ENCODE measurements around the gene FBN2.
A peak's percentile ranks its signal among the peaks of the same experiment; 100 is the strongest.

FBN2 gene

DNA sequence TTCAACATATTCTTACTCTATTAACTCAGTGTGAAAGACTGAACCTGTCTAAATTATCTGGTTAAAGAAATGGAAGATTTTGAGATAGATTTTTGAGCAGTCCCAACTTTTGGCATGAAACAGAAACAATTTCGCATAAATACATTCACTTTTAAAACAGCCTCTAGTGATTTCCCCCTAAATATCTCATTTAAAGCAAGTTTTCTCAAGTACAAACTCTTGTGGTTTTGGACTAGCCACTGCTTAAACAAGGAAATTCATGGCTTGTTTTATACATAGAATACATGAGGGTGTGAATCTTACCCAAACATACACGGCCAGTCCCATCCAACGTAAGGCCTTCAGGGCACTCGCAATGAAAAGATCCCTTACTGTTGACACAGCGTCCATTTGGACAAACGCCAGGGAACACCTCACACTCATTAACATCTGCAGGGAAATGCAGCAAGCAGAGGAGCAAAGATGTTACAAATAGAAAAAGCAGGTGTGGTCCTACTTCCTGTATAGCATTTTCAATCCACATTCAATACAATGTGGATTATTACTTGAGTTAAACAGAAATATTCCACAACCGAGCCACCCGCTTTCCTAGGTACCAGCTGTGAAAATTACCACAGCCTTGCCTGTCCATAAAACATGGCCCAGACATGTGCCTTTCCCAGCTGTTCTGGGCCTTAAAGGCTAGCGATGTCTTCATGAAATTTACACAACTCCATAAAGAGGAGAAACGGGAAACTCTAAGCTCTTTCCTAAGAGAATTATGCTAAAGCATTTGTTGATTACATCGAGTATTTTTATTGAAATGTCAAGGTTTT, 188.8 kb downstream of the FBN2 start:
- WGBS (ENCODE audit: extremely low coverage, insufficient coverage, insufficient read length) = no CpG with 5 or more reads among the region's 11 CpGs
- no peak overlapping the region for H2AK5ac ChIP-seq (ENCODE audit: low read length)

DNA sequence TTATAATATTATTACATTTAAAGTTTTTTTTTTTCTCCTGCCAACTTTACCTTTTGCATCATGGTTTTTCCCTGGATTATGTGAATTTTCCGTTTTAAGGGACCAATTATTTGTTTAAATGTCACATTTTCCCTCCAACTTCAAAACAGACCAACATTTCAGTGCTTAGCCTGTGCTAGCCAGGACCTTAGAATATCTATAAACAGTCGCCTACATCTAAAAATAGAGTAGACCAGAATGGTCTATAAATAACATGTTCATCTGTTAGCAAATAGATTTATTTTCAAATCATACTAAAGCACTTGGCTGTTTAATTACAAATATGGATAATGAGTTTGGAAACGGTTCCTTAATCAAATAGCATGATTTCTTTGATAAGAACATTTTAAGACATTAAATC, 192.0 kb downstream of the FBN2 start:
- Histone ChIP-seq H3K23ac (ENCODE audit: low read length) (no peak overlapping the region), H3K4ac (ENCODE audit: low read depth, low read length) (no peak overlapping the region)

More for the DNA sequence above, 188.8 kb downstream of the FBN2 start:
- DNase-seq = no peak
- Histone ChIP-seq H2BK12ac (ENCODE audit: low read length) (no peak overlapping the region), H2BK5ac (ENCODE audit: low read depth, low read length, poor library complexity) (no peak overlapping the region), H3K18ac (ENCODE audit: low read length) (no peak overlapping the region), H3K9me3 (ENCODE audit: insufficient read depth, low read depth, low read length) (no peaks in the 10 kb centered on the region), H3K4ac (ENCODE audit: low read depth, low read length) (no peak overlapping the region), H3K4me2 (ENCODE audit: low read length) (no peak overlapping the region), H3K79me1 (ENCODE audit: low read length) (no peaks in the 10 kb centered on the region), H3K27me3 (ENCODE audit: insufficient read depth, low read length) (no peaks in the 10 kb centered on the region), H4K8ac (ENCODE audit: low read depth, low read length) (no peak overlapping the region), H3K79me2 (ENCODE audit: control insufficient read depth, insufficient read depth, low read length, poor library complexity) (no peaks in the 10 kb centered on the region), H4K91ac (ENCODE audit: low read depth, low read length) (no peak overlapping the region), H3K9ac (ENCODE audit: low read length) (no peak overlapping the region), H3K23ac (ENCODE audit: low read length) (no peak overlapping the region), H4K12ac (ENCODE audit: low read depth, low read length) (no peak overlapping the region), H3K14ac (ENCODE audit: low read length) (no peak overlapping the region), H3K36me3 (ENCODE audit: control insufficient read depth in 1 of 2, insufficient read depth in 2 of 2, low read length in 2 of 2) (peaks cover 10 to 12% of the 10 kb centered on the region in 2 experiments), H3K27ac (ENCODE audit: low read depth, low read length) (no peak overlapping the region), H3K4me1 (ENCODE audit: control insufficient read depth in 1 of 2, insufficient read depth in 2 of 2, low read length in 2 of 2) (no peaks in the 10 kb centered on the region), H3K4me3 (ENCODE audit: low read depth, low read length) (no peak overlapping the region), H2AFZ (ENCODE audit: insufficient read depth, low read length, poor library complexity) (no peak overlapping the region), H2BK120ac (ENCODE audit: insufficient read depth, low read length, poor library complexity) (no peak overlapping the region)

DNA sequence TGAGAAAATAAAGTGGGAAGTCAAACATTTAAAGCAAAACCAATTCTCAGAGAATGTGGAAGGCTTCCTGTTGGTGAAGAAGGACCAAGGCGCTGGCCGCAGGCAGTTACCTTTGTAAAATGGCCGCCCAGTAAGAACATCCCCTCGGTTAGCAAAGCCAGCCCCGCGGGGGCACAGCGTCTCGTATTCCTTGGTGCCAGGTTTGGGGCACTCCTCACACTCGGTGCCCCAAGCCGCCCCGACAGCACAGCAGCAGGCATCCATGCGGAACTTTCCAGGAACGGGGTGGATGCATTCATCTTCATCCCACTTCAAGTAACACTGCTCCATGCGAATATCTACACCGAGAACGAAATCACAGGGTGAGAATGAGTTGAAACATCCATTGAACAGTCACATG, 192.8 kb downstream of the FBN2 start:
- no peak overlapping the region for H3K23ac ChIP-seq (ENCODE audit: low read length)
- H3K4me3 ChIP-seq (ENCODE audit: low read depth, low read length) = no peak overlapping the region
- H2BK12ac ChIP-seq (ENCODE audit: low read length) = no peak overlapping the region
- no peak overlapping the region for H2AK5ac ChIP-seq (ENCODE audit: low read length)
- no peak overlapping the region for H4K8ac ChIP-seq (ENCODE audit: low read depth, low read length)
- no peaks in the 10 kb centered on the region for H3K9me3 ChIP-seq (ENCODE audit: insufficient read depth, low read depth, low read length)
- H3K27me3 ChIP-seq (ENCODE audit: insufficient read depth, low read length) = no peaks in the 10 kb centered on the region
- H3K79me2 ChIP-seq (ENCODE audit: control insufficient read depth, insufficient read depth, low read length, poor library complexity) = no peaks in the 10 kb centered on the region
- H4K91ac ChIP-seq (ENCODE audit: low read depth, low read length) = no peak overlapping the region
- no peak overlapping the region for H2BK5ac ChIP-seq (ENCODE audit: low read depth, low read length, poor library complexity)
- no peak for DNase-seq
- no peak overlapping the region for H3K4me2 ChIP-seq (ENCODE audit: low read length)
- H3K4me1 ChIP-seq (ENCODE audit: control insufficient read depth in 1 of 2, insufficient read depth in 2 of 2, low read length in 2 of 2) = no peaks in the 10 kb centered on the region
- no peak overlapping the region for H2AFZ ChIP-seq (ENCODE audit: insufficient read depth, low read length, poor library complexity)
- peak overlapping the region; percentile 3 for H4K12ac ChIP-seq (ENCODE audit: low read depth, low read length)
- no CpG with 5 or more reads among the region's 16 CpGs for WGBS (ENCODE audit: extremely low coverage, insufficient coverage, insufficient read length)
- no peak overlapping the region for H3K27ac ChIP-seq (ENCODE audit: low read depth, low read length)
- peaks cover 11 to 12% of the 10 kb centered on the region in 2 experiments for H3K36me3 ChIP-seq (ENCODE audit: control insufficient read depth in 1 of 2, insufficient read depth in 2 of 2, low read length in 2 of 2)
- no peak overlapping the region for H2BK120ac ChIP-seq (ENCODE audit: insufficient read depth, low read length, poor library complexity)
- no peak overlapping the region for H3K14ac ChIP-seq (ENCODE audit: low read length)
- no peak overlapping the region for H3K9ac ChIP-seq (ENCODE audit: low read length)
- no peaks in the 10 kb centered on the region for H3K79me1 ChIP-seq (ENCODE audit: low read length)
- no peak overlapping the region for H3K18ac ChIP-seq (ENCODE audit: low read length)
- H3K4ac ChIP-seq (ENCODE audit: low read depth, low read length) = no peak overlapping the region

More for the DNA sequence above, 192.0 kb downstream of the FBN2 start:
- peaks cover 11 to 15% of the 10 kb centered on the region in 2 experiments for H3K36me3 ChIP-seq (ENCODE audit: control insufficient read depth in 1 of 2, insufficient read depth in 2 of 2, low read length in 2 of 2)
- no peak overlapping the region for H2BK12ac ChIP-seq (ENCODE audit: low read length)
- no peak overlapping the region for H3K18ac ChIP-seq (ENCODE audit: low read length)
- H3K79me1 ChIP-seq (ENCODE audit: low read length) = no peaks in the 10 kb centered on the region
- no peaks in the 10 kb centered on the region for H3K4me1 ChIP-seq (ENCODE audit: control insufficient read depth in 1 of 2, insufficient read depth in 2 of 2, low read length in 2 of 2)
- no peak overlapping the region for H4K8ac ChIP-seq (ENCODE audit: low read depth, low read length)
- H4K91ac ChIP-seq (ENCODE audit: low read depth, low read length) = no peak overlapping the region
- no peak overlapping the region for H4K12ac ChIP-seq (ENCODE audit: low read depth, low read length)
- H3K9ac ChIP-seq (ENCODE audit: low read length) = no peak overlapping the region
- no peaks in the 10 kb centered on the region for H3K79me2 ChIP-seq (ENCODE audit: control insufficient read depth, insufficient read depth, low read length, poor library complexity)
- no peak overlapping the region for H2BK5ac ChIP-seq (ENCODE audit: low read depth, low read length, poor library complexity)
- H3K4me3 ChIP-seq (ENCODE audit: low read depth, low read length) = no peak overlapping the region
- WGBS (ENCODE audit: extremely low coverage, insufficient coverage, insufficient read length) = no CpG with 5 or more reads among the region's 3 CpGs
- no peak overlapping the region for H2BK120ac ChIP-seq (ENCODE audit: insufficient read depth, low read length, poor library complexity)
- H2AK5ac ChIP-seq (ENCODE audit: low read length) = no peak overlapping the region
- H3K27me3 ChIP-seq (ENCODE audit: insufficient read depth, low read length) = no peaks in the 10 kb centered on the region
- H3K4me2 ChIP-seq (ENCODE audit: low read length) = no peak overlapping the region
- no peak overlapping the region for H3K14ac ChIP-seq (ENCODE audit: low read length)
- H3K9me3 ChIP-seq (ENCODE audit: insufficient read depth, low read depth, low read length) = no peaks in the 10 kb centered on the region
- no peak overlapping the region for H3K27ac ChIP-seq (ENCODE audit: low read depth, low read length)
- no peak for DNase-seq
- H2AFZ ChIP-seq (ENCODE audit: insufficient read depth, low read length, poor library complexity) = no peak overlapping the region

DNA sequence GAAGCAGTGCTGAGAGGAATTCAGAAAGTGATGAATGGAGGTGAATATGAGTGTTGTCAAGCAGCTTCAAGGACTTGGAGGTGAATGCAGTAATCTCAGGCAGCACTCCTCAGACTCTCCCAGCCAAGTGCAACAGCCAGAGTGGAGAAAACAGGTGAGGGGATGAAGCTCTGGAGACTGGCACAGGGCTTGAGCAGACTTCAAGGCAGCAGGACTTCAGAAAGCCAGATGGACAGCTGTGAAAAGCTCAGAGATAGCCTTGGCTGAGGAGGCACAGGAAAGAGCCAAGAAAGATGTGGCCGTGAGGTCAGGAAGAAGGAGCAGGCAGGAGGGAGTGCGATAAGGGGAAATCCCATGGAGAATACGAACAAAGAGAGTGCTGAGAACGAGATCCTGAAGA, 194.9 kb downstream of the FBN2 start:
- Histone ChIP-seq H3K4me2 (ENCODE audit: low read length) (no peak overlapping the region), H2BK5ac (ENCODE audit: low read depth, low read length, poor library complexity) (no peak overlapping the region), H2AFZ (ENCODE audit: insufficient read depth, low read length, poor library complexity) (no peak overlapping the region), H3K4me1 (ENCODE audit: control insufficient read depth in 1 of 2, insufficient read depth in 2 of 2, low read length in 2 of 2) (no peaks in the 10 kb centered on the region), H3K27me3 (ENCODE audit: insufficient read depth, low read length) (no peaks in the 10 kb centered on the region), H2BK120ac (ENCODE audit: insufficient read depth, low read length, poor library complexity) (no peak overlapping the region), H3K79me2 (ENCODE audit: control insufficient read depth, insufficient read depth, low read length, poor library complexity) (no peaks in the 10 kb centered on the region), H3K23ac (ENCODE audit: low read length) (no peak overlapping the region), H3K4ac (ENCODE audit: low read depth, low read length) (no peak overlapping the region), H2AK5ac (ENCODE audit: low read length) (no peak overlapping the region), H3K18ac (ENCODE audit: low read length) (no peak overlapping the region), H4K8ac (ENCODE audit: low read depth, low read length) (no peak overlapping the region), H2BK12ac (ENCODE audit: low read length) (no peak overlapping the region), H3K9me3 (ENCODE audit: insufficient read depth, low read depth, low read length) (no peaks in the 10 kb centered on the region), H4K91ac (ENCODE audit: low read depth, low read length) (no peak overlapping the region), H3K27ac (ENCODE audit: low read depth, low read length) (no peak overlapping the region), H3K9ac (ENCODE audit: low read length) (no peak overlapping the region), H3K36me3 (ENCODE audit: control insufficient read depth in 1 of 2, insufficient read depth in 2 of 2, low read length in 2 of 2) (peaks cover 16 to 21% of the 10 kb centered on the region in 2 experiments), H4K12ac (ENCODE audit: low read depth, low read length) (no peak overlapping the region), H3K79me1 (ENCODE audit: low read length) (no peaks in the 10 kb centered on the region), H3K14ac (ENCODE audit: low read length) (no peak overlapping the region), H3K4me3 (ENCODE audit: low read depth, low read length) (no peak overlapping the region)
- no CpG with 5 or more reads among the region's 4 CpGs for WGBS (ENCODE audit: extremely low coverage, insufficient coverage, insufficient read length)
- no peak for DNase-seq

All from trophoblast cell (in vitro differentiated cells and primary cell).